Activated naive CD8-positive, alpha-beta T cell (primary cell): Measurements from ENCODE around the gene ASCL5.
"Not testable (repeated sequence)": the region's sequence is repeated elsewhere in the genome, so short reads cannot be mapped to it uniquely, and the experiment has no call there.

Experiments used
- H3K27ac Mint-ChIP-seq: one replicate; pipeline ENCODE4 v1.8.0; 2021; ENCODE audit warnings: mixed read lengths
- H3K27me3 Mint-ChIP-seq: one replicate; pipeline ENCODE4 v1.8.0; 2021; ENCODE audit warnings: mixed read lengths
- H3K36me3 Mint-ChIP-seq: one replicate; pipeline ENCODE4 v1.8.0; 2021; ENCODE audit warnings: mixed read lengths
- H3K4me1 Mint-ChIP-seq: one replicate; pipeline ENCODE4 v1.8.0; 2021; ENCODE audit warnings: low read depth, mixed read lengths
- H3K4me3 Mint-ChIP-seq: one replicate; pipeline ENCODE4 v1.8.0; 2021; ENCODE audit warnings: mild to moderate bottlenecking, mixed read lengths
- H3K9me3 Mint-ChIP-seq: one replicate; pipeline ENCODE4 v1.8.0; 2021; ENCODE audit warnings: low read depth, mixed read lengths

ASCL5 gene

GRCh38 chr1:201126832-201127754 lies at the start of gene ASCL5:
Gene ASCL5 (minus strand): TSS chr1:201127184. CDS start chr1:201115372, 11,812 bp downstream.
- no peaks in the 10 kb centered on the region for H3K36me3 Mint-ChIP-seq
- peaks cover 11% of the 10 kb centered on the region for H3K27me3 Mint-ChIP-seq
- no peaks in the 10 kb centered on the region for H3K4me1 Mint-ChIP-seq
- no peak within 1 kb of the TSS for H3K4me3 Mint-ChIP-seq
- H3K9me3 Mint-ChIP-seq: no peaks in the 10 kb centered on the region
- H3K27ac Mint-ChIP-seq: no peak within 1 kb of the TSS

- no peak overlapping the region for H3K4me3 Mint-ChIP-seq
- no peaks in the 10 kb centered on the region for H3K9me3 Mint-ChIP-seq
- H3K27me3 Mint-ChIP-seq: peaks cover 13% of the 10 kb centered on the region
- H3K27ac Mint-ChIP-seq: no peak overlapping the region
- peaks cover 2% of the 10 kb centered on the region for H3K36me3 Mint-ChIP-seq
- peaks cover 7% of the 10 kb centered on the region for H3K4me1 Mint-ChIP-seq
Observed at GRCh38 chr1:201175820-201176500, 49.0 kb upstream of the ASCL5 start.

GRCh38 chr1:201173736-201174135 lies 46.8 kb upstream of the ASCL5 start:
- H3K4me3 Mint-ChIP-seq: no peak overlapping the region
- peaks cover 2% of the 10 kb centered on the region for H3K36me3 Mint-ChIP-seq
- H3K27me3 Mint-ChIP-seq: peaks cover 13% of the 10 kb centered on the region
- no peaks in the 10 kb centered on the region for H3K9me3 Mint-ChIP-seq
- H3K27ac Mint-ChIP-seq: no peak overlapping the region
- peaks cover 13% of the 10 kb centered on the region for H3K4me1 Mint-ChIP-seq

- no peak overlapping the region for H3K4me3 Mint-ChIP-seq
Observed at GRCh38 chr1:201172999-201173610, 46.1 kb upstream of the ASCL5 start.

GRCh38 chr1:201172326-201172725 lies 45.3 kb upstream of the ASCL5 start:
- peak overlapping the region; percentile 81 for H3K4me3 Mint-ChIP-seq
- no peak overlapping the region for H3K27ac Mint-ChIP-seq

More at GRCh38 chr1:201172999-201173610, 46.1 kb upstream of the ASCL5 start:
- Mint-ChIP-seq H3K4me1 (peaks cover 13% of the 10 kb centered on the region), H3K36me3 (no peaks in the 10 kb centered on the region), H3K27me3 (peaks cover 10% of the 10 kb centered on the region), H3K9me3 (no peaks in the 10 kb centered on the region), H3K27ac (no peak overlapping the region)

GRCh38 chr1:201171063-201172036 lies 44.4 kb upstream of the ASCL5 start:
- H3K27ac Mint-ChIP-seq: peak overlapping the region; percentile 61
- no peaks in the 10 kb centered on the region for H3K36me3 Mint-ChIP-seq
- peak overlapping the region; percentile 81 for H3K4me3 Mint-ChIP-seq

More at GRCh38 chr1:201172326-201172725, 45.3 kb upstream of the ASCL5 start:
- Mint-ChIP-seq H3K36me3 (no peaks in the 10 kb centered on the region), H3K27me3 (peaks cover 8% of the 10 kb centered on the region), H3K9me3 (no peaks in the 10 kb centered on the region), H3K4me1 (peaks cover 13% of the 10 kb centered on the region)

GRCh38 chr1:201170533-201171062 lies 43.6 kb upstream of the ASCL5 start:
- Mint-ChIP-seq H3K9me3 (no peaks in the 10 kb centered on the region), H3K36me3 (no peaks in the 10 kb centered on the region), H3K4me3 (peak overlapping the region; percentile 81), H3K27me3 (peaks cover 8% of the 10 kb centered on the region), H3K4me1 (peaks cover 13% of the 10 kb centered on the region), H3K27ac (peak overlapping the region; percentile 61)

More at GRCh38 chr1:201171063-201172036, 44.4 kb upstream of the ASCL5 start:
- Mint-ChIP-seq H3K27me3 (peaks cover 8% of the 10 kb centered on the region), H3K9me3 (no peaks in the 10 kb centered on the region), H3K4me1 (peaks cover 13% of the 10 kb centered on the region)

GRCh38 chr1:201169971-201170532 lies 43.1 kb upstream of the ASCL5 start:
- Mint-ChIP-seq H3K36me3 (no peaks in the 10 kb centered on the region), H3K27me3 (peaks cover 5% of the 10 kb centered on the region), H3K4me3 (peak overlapping the region; percentile 81), H3K27ac (peak overlapping the region; percentile 55), H3K4me1 (peaks cover 13% of the 10 kb centered on the region), H3K9me3 (no peaks in the 10 kb centered on the region)

GRCh38 chr1:201169203-201169602 lies 42.2 kb upstream of the ASCL5 start:
- H3K27ac Mint-ChIP-seq: no peak overlapping the region
- H3K9me3 Mint-ChIP-seq: no peaks in the 10 kb centered on the region
- no peak overlapping the region for H3K4me3 Mint-ChIP-seq
- H3K4me1 Mint-ChIP-seq: peaks cover 13% of the 10 kb centered on the region
- peaks cover 5% of the 10 kb centered on the region for H3K27me3 Mint-ChIP-seq
- no peaks in the 10 kb centered on the region for H3K36me3 Mint-ChIP-seq

GRCh38 chr1:201167041-201167991 lies 40.3 kb upstream of the ASCL5 start:
- H3K36me3 Mint-ChIP-seq: no peaks in the 10 kb centered on the region
- H3K27ac Mint-ChIP-seq: no peak overlapping the region
- peaks cover 13% of the 10 kb centered on the region for H3K4me1 Mint-ChIP-seq
- H3K9me3 Mint-ChIP-seq: no peaks in the 10 kb centered on the region
- no peak overlapping the region for H3K4me3 Mint-ChIP-seq
- peaks cover 2% of the 10 kb centered on the region for H3K27me3 Mint-ChIP-seq

- Mint-ChIP-seq H3K9me3 (no peaks in the 10 kb centered on the region), H3K36me3 (no peaks in the 10 kb centered on the region), H3K27me3 (peaks cover 7% of the 10 kb centered on the region), H3K4me1 (no peaks in the 10 kb centered on the region), H3K4me3 (no peak overlapping the region), H3K27ac (no peak overlapping the region)
Observed at GRCh38 chr1:201164645-201165044, 37.7 kb upstream of the ASCL5 start.

GRCh38 chr1:201163707-201164106 lies 36.7 kb upstream of the ASCL5 start:
- no peak overlapping the region for H3K4me3 Mint-ChIP-seq
- peaks cover 7% of the 10 kb centered on the region for H3K27me3 Mint-ChIP-seq
- H3K27ac Mint-ChIP-seq: no peak overlapping the region
- no peaks in the 10 kb centered on the region for H3K36me3 Mint-ChIP-seq
- no peaks in the 10 kb centered on the region for H3K9me3 Mint-ChIP-seq
- no peaks in the 10 kb centered on the region for H3K4me1 Mint-ChIP-seq

GRCh38 chr1:201163036-201163435 lies 36.1 kb upstream of the ASCL5 start:
- H3K4me1 Mint-ChIP-seq, H3K9me3 Mint-ChIP-seq, H3K27me3 Mint-ChIP-seq, H3K4me3 Mint-ChIP-seq, H3K36me3 Mint-ChIP-seq, H3K27ac Mint-ChIP-seq: not testable (repeated sequence)
